OCI-M1 (cell line): ENCODE measurements around the gene STXBP1.

Source experiments
- DNase-seq: peaks from one replicate; lab custom pipeline; 2025; lab: John Stamatoyannopoulos, UW

Gene STXBP1

GRCh38 chr9:127715470-127716337 is 103.6 kb downstream of the STXBP1 start, which contains the start of the genes PTRH1 and TTC16:
Gene PTRH1 (minus strand): TSS chr9:127715663. CDS start chr9:127715639, 24 bp downstream.
Gene TTC16 (plus strand): TSS chr9:127716079. CDS start chr9:127716146, 67 bp downstream.
- peak; percentile 96 for DNase-seq

GRCh38 chr9:127716412-127716811 is 104.3 kb downstream of the STXBP1 start:
- DNase-seq: no peak

GRCh38 chr9:127717766-127718165 is 105.7 kb downstream of the STXBP1 start:
- DNase-seq: no peak

GRCh38 chr9:127720031-127720864 is 108.2 kb downstream of the STXBP1 start:
- DNase-seq: no peak

- DNase-seq: no peak
Measured at GRCh38 chr9:127720865-127721227, 108.8 kb downstream of the STXBP1 start.

GRCh38 chr9:127721391-127721821 is 109.3 kb downstream of the STXBP1 start:
- no peak for DNase-seq

GRCh38 chr9:127722055-127722745 is 110.1 kb downstream of the STXBP1 start:
- DNase-seq: no peak

- no peak for DNase-seq
Measured at GRCh38 chr9:127723013-127723412, 110.9 kb downstream of the STXBP1 start.

GRCh38 chr9:127723444-127723843 is 111.4 kb downstream of the STXBP1 start:
- no peak for DNase-seq

- no peak for DNase-seq
Measured at GRCh38 chr9:127724012-127724411, 111.9 kb downstream of the STXBP1 start.

GRCh38 chr9:127726871-127727270 is 114.8 kb downstream of the STXBP1 start:
- DNase-seq: no peak

GRCh38 chr9:127728808-127729207 is 116.7 kb downstream of the STXBP1 start:
- DNase-seq: no peak

GRCh38 chr9:127729522-127730256 is 117.6 kb downstream of the STXBP1 start:
- no peak for DNase-seq

- DNase-seq: no peak
Measured at GRCh38 chr9:127730262-127730661, 118.2 kb downstream of the STXBP1 start.

GRCh38 chr9:127730799-127731410 is 118.8 kb downstream of the STXBP1 start:
- no peak for DNase-seq

- DNase-seq: no peak
Measured at GRCh38 chr9:127731938-127732337, 119.9 kb downstream of the STXBP1 start.

GRCh38 chr9:127732444-127732843 is 120.4 kb downstream of the STXBP1 start:
- no peak for DNase-seq

GRCh38 chr9:127733614-127734013 is 121.5 kb downstream of the STXBP1 start:
- DNase-seq: no peak

- DNase-seq: no peak
Measured at GRCh38 chr9:127734247-127734746, 122.2 kb downstream of the STXBP1 start.

- peak; percentile 98 for DNase-seq
Measured at GRCh38 chr9:127734747-127735529, 122.9 kb downstream of the STXBP1 start, which contains the start of gene TOR2A. Gene TOR2A (minus strand): TSS chr9:127735294. CDS start chr9:127735270, 24 bp downstream.
